Heart left ventricle (tissue), 13 donors: ENCODE results near the gene CCDC85C.

Source experiments
- CTCF ChIP-seq, 12 donors: fragments of 200-600 bp; sonication (generic) in 4 of 12; IDR thresholded peaks; one replicate each; pipeline versions ENCODE4 v1.5.0 to v1.8.0; 2018 to 2022; ENCODE audit warnings: antibody characterized with exemption in 12 of 12, mild to moderate bottlenecking in 5 of 12
- POLR2A ChIP-seq, 2 donors: fragments of 450-650 bp; IDR thresholded peaks; one replicate each; pipeline ENCODE4 v1.6.1; 2017; ENCODE audit warnings: antibody characterized with exemption in 2 of 2, mild to moderate bottlenecking in 2 of 2, moderate library complexity in 2 of 2
- donor health status: ischemic (EF 13 %, LVEDD 7.1; RV severe dilation, severe dysfunction).
- donor health status: DM: no; HTN: yes; CAD: no.
- donor health status: DM: no; HTN: no; CAD: no.
- donor health status: ischemic (EF 25% LVEDD 6.9; RV normal size, moderate dysfunction).
- donor health status: ischemic (EF 25% LVEDD 5.7; RV mildly dilated, moderate dysfunction).
- donor health status: ischemic (EF 35%, LVEDD 5.7; RV mildly dilated, moderate dysfunction).
- donor health status: nonischemic (EF 11% LVEDD 7.7; RV severe dilation, severe dysfunction).
- donor health status: DM: yes; HTN: yes; CAD: no.
- donor health status: PGD.
- donor health status: ischemic (EF 29% LVEDD 5.4; RV normal size, mild dysfunction).
- donor health status: nonischemic (EF 23%, LVEDD 6.1; RV moderate dilation, normal function).

DNA sequence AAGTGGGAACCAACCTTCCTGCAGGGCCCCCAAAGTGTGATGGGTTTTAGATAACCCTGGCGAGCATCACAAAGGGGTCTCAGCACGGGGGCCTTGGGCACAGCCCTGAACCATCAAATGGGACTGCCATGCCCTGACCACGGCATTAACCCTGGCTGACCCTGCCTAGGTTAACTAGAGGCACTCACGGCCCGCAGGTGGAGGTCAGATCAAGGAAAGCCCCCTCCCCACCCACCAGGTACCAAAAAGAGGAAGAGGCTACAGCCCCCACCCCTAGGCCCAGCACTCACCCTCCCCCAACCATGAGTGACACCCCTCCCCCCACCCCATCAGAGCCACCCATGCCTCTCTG, 80.3 kb downstream of the CCDC85C start:
- TF ChIP-seq CTCF (IDR thresholded peaks at IDR 0.05) (no peak), POLR2A (IDR thresholded peaks at IDR 0.05) (no peak)
